ENCODE data around the gene RANBP17. TPM values are rescaled to one million over a fixed set of nuclear protein-coding genes. Genes with fewer than 3 reads are reported as not detected.

RANBP17 gene
- total and polyA plus RNA-seq, 2 experiments from 2014 or later: 3.7 to 3.8 TPM

DNA sequence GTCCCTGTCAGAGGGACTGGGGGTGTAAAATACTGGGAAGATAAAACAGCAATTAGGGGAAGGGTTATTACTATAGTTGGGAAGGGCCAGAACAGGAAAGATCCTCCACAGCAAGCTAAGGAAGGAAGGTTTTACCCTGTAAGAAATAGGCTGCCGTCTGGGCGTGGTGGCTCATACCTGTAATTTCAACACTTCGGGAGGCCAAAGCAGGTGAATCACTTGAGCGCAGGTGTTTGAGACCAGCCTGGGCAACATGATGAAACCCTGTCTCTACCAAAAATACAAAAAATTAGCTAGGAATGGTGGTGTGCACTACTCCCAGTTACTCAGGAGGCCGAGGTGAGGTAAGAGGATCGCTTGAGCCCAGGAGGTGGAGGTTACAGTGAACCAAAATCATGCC is 282.1 kb downstream of the RANBP17 start:
- H3K27me3 ChIP-seq (replicated peaks; ENCODE audit: insufficient read depth): no peaks in the 10 kb centered on the region; the same call in 1 of the 2 replicates
- H3K4me1 ChIP-seq (ENCODE audit: insufficient read depth): no peaks in the 10 kb centered on the region
- H3K4me2 ChIP-seq (ENCODE audit: unreplicated experiment): no peak overlapping the region
- no peaks in the 10 kb centered on the region for H3K9me2 ChIP-seq (ENCODE audit: insufficient read depth)
- TF ChIP-seq EZH2phosphoT487 (IDR thresholded peaks at IDR 0.05; ENCODE audit: insufficient read depth, low read depth): no peak
- TF ChIP-seq EZH2 (IDR thresholded peaks at IDR 0.05; ENCODE audit: insufficient read depth, poor library complexity, severe bottlenecking): no peak
- H4K20me1 ChIP-seq (ENCODE audit: insufficient read depth): no peaks in the 10 kb centered on the region
- H3K9me3 ChIP-seq (ENCODE audit: low read depth): no peaks in the 10 kb centered on the region
- no peak overlapping the region for H3K4me3 ChIP-seq
- in situ Hi-C loops (cut with MboI): no loop called here
- no peaks in the 10 kb centered on the region for H3K36me3 ChIP-seq (ENCODE audit: low read depth)
- no peaks in the 10 kb centered on the region for H3F3A ChIP-seq (ENCODE audit: insufficient read depth)
- no peak for DNase-seq
- H3K27ac ChIP-seq: no peak overlapping the region
- 77 to 82% methylated on average over 6 of the region's 6 CpGs for WGBS, 2 experiments (ENCODE audit: low coverage in 1 of 2, low lambda C conversion rate in 2 of 2, missing lambda C conversion rate in 2 of 2)
- no peaks in the 10 kb centered on the region for H3K79me2 ChIP-seq (ENCODE audit: insufficient read depth)
- H3K9ac ChIP-seq: no peak overlapping the region
- no peak overlapping the region for H2AFZ ChIP-seq

DNA sequence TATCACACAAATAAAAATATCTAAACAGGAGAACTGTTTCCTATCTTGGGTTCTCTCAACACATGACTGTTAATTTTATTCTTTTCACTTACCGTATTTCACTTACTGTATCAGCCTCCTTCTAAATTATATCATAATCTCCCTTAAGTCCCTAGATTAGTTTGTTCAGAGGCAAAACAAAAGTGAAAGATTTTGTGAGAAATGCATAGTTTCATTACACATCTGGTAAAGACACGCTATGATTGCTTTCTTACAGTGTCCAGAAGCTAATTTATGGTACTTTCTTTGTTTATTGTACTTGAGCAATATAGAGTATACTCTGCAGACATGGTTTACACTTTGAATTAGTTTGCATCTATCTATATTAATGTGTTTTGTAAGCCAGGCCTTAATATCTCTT is 287.5 kb downstream of the RANBP17 start:
- Histone ChIP-seq H3K79me2 (ENCODE audit: insufficient read depth) (no peaks in the 10 kb centered on the region), H3F3A (ENCODE audit: insufficient read depth) (no peaks in the 10 kb centered on the region), H3K9ac (no peak overlapping the region), H3K4me3 (no peak overlapping the region), H3K4me1 (ENCODE audit: insufficient read depth) (no peaks in the 10 kb centered on the region), H3K9me2 (ENCODE audit: insufficient read depth) (no peaks in the 10 kb centered on the region), H3K9me3 (ENCODE audit: low read depth) (no peaks in the 10 kb centered on the region), H3K36me3 (ENCODE audit: low read depth) (no peaks in the 10 kb centered on the region), H3K4me2 (ENCODE audit: unreplicated experiment) (no peak overlapping the region), H2AFZ (no peak overlapping the region), H4K20me1 (ENCODE audit: insufficient read depth) (no peaks in the 10 kb centered on the region), H3K27ac (no peak overlapping the region), H3K27me3 (replicated peaks; ENCODE audit: insufficient read depth) (no peaks in the 10 kb centered on the region; the same call in 1 of the 2 replicates)
- 55 to 69% methylated on average over 2 of the region's 2 CpGs for WGBS, 2 experiments (ENCODE audit: low coverage in 1 of 2, low lambda C conversion rate in 2 of 2, missing lambda C conversion rate in 2 of 2)
- TF ChIP-seq EZH2 (IDR thresholded peaks at IDR 0.05; ENCODE audit: insufficient read depth, poor library complexity, severe bottlenecking): no peak
- DNase-seq: no peak
- in situ Hi-C loops (cut with MboI): no loop called here

DNA sequence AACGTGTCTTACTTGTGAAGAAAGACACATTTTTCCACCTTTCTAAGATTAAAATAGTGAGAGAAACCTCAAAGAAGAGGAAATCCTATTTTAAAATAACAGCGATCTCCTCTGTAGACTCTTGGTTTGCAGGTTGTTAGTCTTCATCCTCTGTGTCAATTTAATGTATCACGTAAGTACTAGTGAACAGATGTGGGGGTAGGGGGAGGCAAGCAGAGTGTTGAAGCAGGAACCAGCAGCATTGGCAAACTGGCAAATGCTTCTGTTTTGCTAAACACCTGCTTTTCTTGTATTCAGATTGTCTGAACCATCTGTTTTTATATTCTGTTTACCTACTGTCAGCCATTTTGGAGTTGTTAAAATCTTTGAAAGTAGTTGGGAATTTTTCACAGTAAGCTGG is 288.0 kb downstream of the RANBP17 start:
- no peaks in the 10 kb centered on the region for H3K4me1 ChIP-seq (ENCODE audit: insufficient read depth)
- H3K27me3 ChIP-seq (replicated peaks; ENCODE audit: insufficient read depth): no peaks in the 10 kb centered on the region; the same call in 1 of the 2 replicates
- 66 to 76% methylated on average over 3 of the region's 3 CpGs for WGBS, 2 experiments (ENCODE audit: low coverage in 1 of 2, low lambda C conversion rate in 2 of 2, missing lambda C conversion rate in 2 of 2)
- H3F3A ChIP-seq (ENCODE audit: insufficient read depth): no peaks in the 10 kb centered on the region
- H3K9ac ChIP-seq: no peak overlapping the region
- no peak for TF ChIP-seq EZH2 (IDR thresholded peaks at IDR 0.05; ENCODE audit: insufficient read depth, poor library complexity, severe bottlenecking)
- no peak for TF ChIP-seq EZH2phosphoT487 (IDR thresholded peaks at IDR 0.05; ENCODE audit: insufficient read depth, low read depth)
- no peak overlapping the region for H3K4me2 ChIP-seq (ENCODE audit: unreplicated experiment)
- no peak for DNase-seq
- no peak overlapping the region for H3K27ac ChIP-seq
- H3K9me2 ChIP-seq (ENCODE audit: insufficient read depth): no peaks in the 10 kb centered on the region
- no peaks in the 10 kb centered on the region for H4K20me1 ChIP-seq (ENCODE audit: insufficient read depth)
- H3K79me2 ChIP-seq (ENCODE audit: insufficient read depth): no peaks in the 10 kb centered on the region
- no peaks in the 10 kb centered on the region for H3K9me3 ChIP-seq (ENCODE audit: low read depth)
- H2AFZ ChIP-seq: no peak overlapping the region
- H3K36me3 ChIP-seq (ENCODE audit: low read depth): no peaks in the 10 kb centered on the region
- no peak overlapping the region for H3K4me3 ChIP-seq
- in situ Hi-C loops (cut with MboI): no loop called here

DNA sequence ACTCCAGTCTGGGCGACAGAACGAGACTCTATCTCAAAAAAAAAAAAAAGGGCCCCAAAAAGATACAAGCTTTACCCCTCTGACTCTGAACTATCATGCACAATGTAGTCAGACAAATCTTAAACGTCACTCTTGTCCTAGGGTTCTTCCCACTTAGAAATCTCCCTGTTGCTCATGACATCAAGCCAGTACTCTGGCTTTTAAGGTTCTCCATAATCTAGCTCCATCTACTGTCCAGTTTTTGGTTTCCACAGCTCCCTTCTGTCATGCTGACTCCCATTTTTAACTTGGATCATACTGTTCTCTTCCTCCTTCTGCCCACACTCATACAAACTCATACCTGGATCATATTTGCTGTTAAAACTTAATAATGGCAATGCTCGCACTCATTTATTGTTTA is 290.6 kb downstream of the RANBP17 start:
- in situ Hi-C loops (cut with MboI): no loop called here
- H3F3A ChIP-seq (ENCODE audit: insufficient read depth): no peaks in the 10 kb centered on the region
- no peaks in the 10 kb centered on the region for H3K79me2 ChIP-seq (ENCODE audit: insufficient read depth)
- no peak overlapping the region for H3K27ac ChIP-seq
- no peaks in the 10 kb centered on the region; the same call in 1 of the 2 replicates for H3K36me3 ChIP-seq (ENCODE audit: low read depth)
- peak; percentile 37 for DNase-seq
- H2AFZ ChIP-seq: no peak overlapping the region
- no peaks in the 10 kb centered on the region for H4K20me1 ChIP-seq (ENCODE audit: insufficient read depth)
- H3K27me3 ChIP-seq (replicated peaks; ENCODE audit: insufficient read depth): no peaks in the 10 kb centered on the region
- H3K4me2 ChIP-seq (ENCODE audit: unreplicated experiment): no peak overlapping the region
- H3K9me2 ChIP-seq (ENCODE audit: insufficient read depth): no peaks in the 10 kb centered on the region
- no peak for TF ChIP-seq EZH2phosphoT487 (IDR thresholded peaks at IDR 0.05; ENCODE audit: insufficient read depth, low read depth)
- no peak for TF ChIP-seq EZH2 (IDR thresholded peaks at IDR 0.05; ENCODE audit: insufficient read depth, poor library complexity, severe bottlenecking)
- H3K9me3 ChIP-seq (ENCODE audit: low read depth): no peaks in the 10 kb centered on the region
- H3K4me3 ChIP-seq: no peak overlapping the region
- H3K4me1 ChIP-seq (ENCODE audit: insufficient read depth): peaks cover 24% of the 10 kb centered on the region
- 72 to 81% methylated on average over 4 of the region's 4 CpGs for WGBS, 2 experiments (ENCODE audit: low coverage in 1 of 2, low lambda C conversion rate in 2 of 2, missing lambda C conversion rate in 2 of 2)
- H3K9ac ChIP-seq: no peak overlapping the region

DNA sequence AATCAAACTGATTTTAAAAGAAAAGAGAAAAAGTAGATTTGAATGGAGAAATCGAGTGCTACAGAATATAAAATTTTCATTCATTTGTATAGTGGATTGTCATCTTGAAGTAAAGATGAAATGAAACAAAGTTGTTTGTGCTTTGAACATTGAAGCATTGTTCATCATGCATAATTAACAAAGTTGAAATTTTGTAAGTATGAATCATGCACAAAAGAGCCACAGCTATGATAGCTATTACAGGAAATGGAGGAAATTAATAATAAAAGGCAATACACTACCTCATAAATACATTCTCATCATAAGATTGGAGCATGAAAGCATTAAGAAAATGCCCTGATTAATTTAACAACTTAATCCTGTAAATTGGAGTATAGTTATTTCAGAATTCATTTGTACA is 293.8 kb downstream of the RANBP17 start:
- 71 to 85% methylated on average over 1 of the region's 1 CpG for WGBS, 2 experiments (ENCODE audit: low coverage in 1 of 2, low lambda C conversion rate in 2 of 2, missing lambda C conversion rate in 2 of 2)
- Histone ChIP-seq H3K79me2 (ENCODE audit: insufficient read depth) (no peaks in the 10 kb centered on the region), H3K27me3 (replicated peaks; ENCODE audit: insufficient read depth) (no peaks in the 10 kb centered on the region), H3K36me3 (ENCODE audit: low read depth) (no peaks in the 10 kb centered on the region; the same call in 1 of the 2 replicates), H3K4me1 (ENCODE audit: insufficient read depth) (peaks cover 28% of the 10 kb centered on the region), H3K9me2 (ENCODE audit: insufficient read depth) (no peaks in the 10 kb centered on the region), H3F3A (ENCODE audit: insufficient read depth) (no peaks in the 10 kb centered on the region), H3K27ac (no peak overlapping the region), H3K4me3 (no peak overlapping the region), H3K4me2 (ENCODE audit: unreplicated experiment) (peak overlapping the region; percentile 9), H4K20me1 (ENCODE audit: insufficient read depth) (no peaks in the 10 kb centered on the region), H2AFZ (peak overlapping the region; percentile 20; the same call in 1 of the 2 replicates), H3K9ac (no peak overlapping the region), H3K9me3 (ENCODE audit: low read depth) (no peaks in the 10 kb centered on the region)
- no peak for TF ChIP-seq EZH2 (IDR thresholded peaks at IDR 0.05; ENCODE audit: insufficient read depth, poor library complexity, severe bottlenecking)
- no peak for TF ChIP-seq EZH2phosphoT487 (IDR thresholded peaks at IDR 0.05; ENCODE audit: insufficient read depth, low read depth)
- in situ Hi-C loops (cut with MboI): no loop called here
- peak; percentile 48 for DNase-seq
